GM19193 (cell line): ENCODE measurements around the gene PRKAG1.
A peak's percentile ranks its signal among the peaks of the same experiment; 100 is the strongest.

Experiments
- POLR2A ChIP-seq: IDR thresholded peaks from 4 replicates; pipeline ENCODE4 v1.6.1; 2011; ENCODE audit not compliant: insufficient read depth, insufficient read length; ENCODE audit errors: extremely low read depth

PRKAG1 gene

DNA sequence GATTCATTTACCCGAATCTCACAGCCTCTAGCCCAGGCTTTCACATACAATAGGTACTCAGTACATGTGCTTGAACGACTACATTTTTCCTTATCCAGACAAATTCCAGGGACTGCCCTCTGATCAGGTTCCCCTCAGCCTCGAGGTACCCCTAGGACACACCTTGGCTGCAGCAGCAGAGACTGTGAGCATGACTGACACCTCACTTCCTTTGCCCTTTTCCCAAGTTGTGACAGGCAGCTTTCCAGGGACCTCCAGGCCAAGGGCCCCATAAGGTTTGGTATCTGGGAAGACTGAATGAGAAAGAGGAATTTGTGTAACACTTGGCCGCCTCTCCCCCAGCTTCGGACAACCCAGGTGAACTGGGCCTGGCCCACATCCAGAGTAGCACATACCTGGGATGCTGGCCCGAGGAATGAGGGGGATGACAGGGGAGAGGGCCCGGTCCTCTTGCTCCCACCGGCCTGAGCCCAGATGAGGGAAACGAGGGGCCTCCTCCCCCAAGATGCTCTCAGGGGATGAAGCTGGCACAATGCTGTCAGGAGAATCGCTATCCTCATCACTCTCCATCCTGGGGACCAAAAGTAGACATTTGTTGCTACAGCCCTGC lies 10.2 kb upstream of the PRKAG1 start:
- TF ChIP-seq POLR2A: no peak

DNA sequence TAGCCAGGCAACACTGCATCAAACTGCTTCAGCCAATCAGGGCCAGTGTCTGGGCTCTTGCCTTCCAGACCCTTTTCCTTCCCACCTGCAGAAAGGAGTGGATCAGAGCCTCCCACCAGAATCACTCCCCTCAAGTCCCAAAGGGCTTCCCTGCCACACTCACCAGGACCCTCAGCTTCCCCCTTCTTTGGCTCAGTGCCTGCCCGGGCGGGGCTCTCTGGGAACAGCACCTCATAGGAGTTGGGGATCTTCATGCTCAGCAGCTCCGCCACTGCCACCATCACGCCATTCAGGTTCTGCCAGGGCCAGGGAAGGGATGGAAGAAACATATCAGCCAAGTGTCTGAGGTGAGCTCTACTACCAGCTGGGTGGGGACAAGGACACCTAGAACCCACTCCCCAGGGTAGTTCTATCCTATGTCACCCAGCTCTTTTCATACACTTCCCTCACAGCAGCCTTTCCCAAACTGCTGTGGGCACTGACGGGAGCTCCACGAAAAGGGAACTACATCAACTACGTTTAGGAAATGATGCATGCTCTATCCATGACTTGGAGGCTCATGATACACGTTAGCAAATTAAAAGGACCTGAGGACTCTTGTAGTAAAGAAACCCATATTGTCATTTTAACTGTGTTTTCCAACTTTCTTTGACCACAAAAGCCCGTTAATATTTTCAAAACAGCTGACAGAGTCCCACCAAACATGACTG lies 9.4 kb upstream of the PRKAG1 start:
- TF ChIP-seq POLR2A: no peak

DNA sequence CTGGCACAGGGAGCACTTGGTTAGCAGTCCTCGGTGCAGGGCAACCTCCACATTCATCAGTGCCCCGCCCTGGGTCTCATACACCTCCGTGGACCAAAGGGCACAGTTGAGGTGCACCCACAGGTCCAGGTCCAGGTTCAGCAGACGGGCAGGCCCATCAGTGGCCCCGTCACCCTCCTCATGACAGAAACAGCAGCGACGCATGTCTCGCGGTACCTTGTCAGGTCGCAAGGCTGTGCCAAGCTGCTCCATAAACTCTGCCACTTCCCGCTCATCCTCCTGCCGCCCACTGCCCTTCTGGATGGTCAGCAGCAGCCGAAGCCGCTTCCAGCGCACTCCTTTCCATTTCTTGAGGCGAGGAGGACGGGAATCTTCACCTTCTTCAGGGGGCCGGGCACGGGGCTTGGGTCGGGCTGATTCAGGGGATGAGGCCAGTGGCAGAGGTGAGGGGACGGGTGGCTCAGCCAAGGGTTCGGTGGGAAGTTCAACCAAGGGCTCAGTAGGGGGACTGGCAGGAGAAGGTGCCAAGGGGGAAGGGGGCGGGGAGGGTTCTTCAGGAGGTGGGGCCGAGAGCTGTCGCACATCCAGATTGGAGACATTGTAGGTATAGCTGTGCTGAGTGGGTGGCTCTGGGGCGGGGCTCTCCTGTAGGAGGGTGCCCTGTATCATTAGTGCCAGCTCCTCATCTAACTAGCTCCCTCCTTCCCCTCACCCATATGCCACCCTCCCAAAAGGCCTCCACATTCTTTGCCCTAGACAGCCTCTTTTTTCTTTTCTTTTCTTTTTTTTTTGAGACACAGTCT lies 8.3 kb upstream of the PRKAG1 start:
- no peak for TF ChIP-seq POLR2A

DNA sequence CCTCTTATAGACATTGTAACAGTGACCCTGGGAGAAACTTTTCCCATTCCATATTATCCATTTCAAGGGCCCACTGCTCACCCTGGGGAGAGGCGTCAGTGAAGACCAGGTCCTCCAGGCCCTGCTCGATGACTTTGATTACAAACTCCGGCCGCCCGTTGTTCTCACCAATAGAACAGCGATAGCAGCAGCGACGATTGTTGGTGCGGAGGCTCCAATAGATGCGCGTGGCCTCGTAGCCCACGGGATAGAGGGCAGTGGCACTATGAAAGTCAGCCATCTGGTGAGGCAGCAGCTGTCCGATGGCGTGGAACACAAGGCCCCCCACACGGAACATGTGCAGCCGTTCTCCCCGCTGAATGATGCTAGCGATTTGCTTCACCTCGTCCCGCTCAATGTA lies 7.5 kb upstream of the PRKAG1 start:
- TF ChIP-seq POLR2A: no peak

DNA sequence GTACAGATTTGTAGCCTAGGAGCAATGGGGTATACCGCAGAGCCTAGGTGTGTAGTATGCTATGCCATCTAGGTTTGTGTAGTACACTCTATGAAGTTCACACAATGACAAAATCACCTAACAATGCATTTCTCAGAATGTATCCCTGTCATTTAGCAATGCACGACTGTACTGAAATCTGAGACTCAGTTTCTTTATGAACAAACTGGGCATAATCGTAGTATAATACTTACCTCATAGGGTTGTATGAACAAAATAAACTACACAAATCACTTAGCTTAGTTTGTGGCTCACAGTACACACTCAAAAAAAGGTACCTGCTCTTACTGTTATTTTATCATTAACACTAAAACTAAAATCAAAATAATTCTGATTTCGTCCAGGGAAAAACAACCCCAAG lies 6.9 kb upstream of the PRKAG1 start:
- no peak for TF ChIP-seq POLR2A

DNA sequence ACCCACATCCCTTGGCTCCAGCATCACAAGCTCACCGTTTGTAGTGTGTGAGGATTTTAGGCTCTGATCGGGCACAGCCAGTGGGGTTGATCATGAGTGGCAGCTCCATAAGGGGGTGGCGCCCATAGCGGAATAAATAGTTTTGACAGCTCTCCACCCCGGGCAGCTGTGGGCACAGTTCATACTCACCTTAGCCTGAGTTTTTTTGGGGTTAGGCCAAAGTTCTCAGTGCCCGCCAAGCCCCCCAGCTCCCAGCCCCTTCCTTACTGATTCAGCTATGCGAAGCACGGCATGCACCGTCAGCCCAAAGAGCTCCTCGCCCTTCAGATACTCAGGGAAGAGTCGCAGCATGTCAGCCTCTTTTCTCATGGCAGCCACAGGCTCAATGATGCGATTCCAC lies 6.0 kb upstream of the PRKAG1 start:
- TF ChIP-seq POLR2A: no peak

DNA sequence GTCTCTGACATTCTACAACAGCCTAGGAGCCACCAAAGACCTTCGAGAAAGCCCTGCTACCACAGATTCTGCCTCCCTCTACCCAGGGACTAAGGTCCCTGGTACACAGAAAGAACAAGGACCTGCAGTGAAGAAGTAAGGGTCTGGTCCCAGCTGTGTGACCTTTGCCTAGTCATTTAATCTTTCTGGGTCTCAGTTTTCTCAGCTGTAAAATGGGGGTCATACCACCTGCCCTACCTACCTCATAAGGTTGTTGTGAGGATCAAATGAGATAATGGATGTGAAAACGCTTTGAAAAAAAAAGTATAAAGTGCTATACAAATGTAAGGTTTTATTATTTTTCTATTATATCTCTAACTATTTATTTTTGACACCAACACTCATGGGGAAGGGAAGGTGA lies 5.2 kb upstream of the PRKAG1 start:
- TF ChIP-seq POLR2A: no peak

DNA sequence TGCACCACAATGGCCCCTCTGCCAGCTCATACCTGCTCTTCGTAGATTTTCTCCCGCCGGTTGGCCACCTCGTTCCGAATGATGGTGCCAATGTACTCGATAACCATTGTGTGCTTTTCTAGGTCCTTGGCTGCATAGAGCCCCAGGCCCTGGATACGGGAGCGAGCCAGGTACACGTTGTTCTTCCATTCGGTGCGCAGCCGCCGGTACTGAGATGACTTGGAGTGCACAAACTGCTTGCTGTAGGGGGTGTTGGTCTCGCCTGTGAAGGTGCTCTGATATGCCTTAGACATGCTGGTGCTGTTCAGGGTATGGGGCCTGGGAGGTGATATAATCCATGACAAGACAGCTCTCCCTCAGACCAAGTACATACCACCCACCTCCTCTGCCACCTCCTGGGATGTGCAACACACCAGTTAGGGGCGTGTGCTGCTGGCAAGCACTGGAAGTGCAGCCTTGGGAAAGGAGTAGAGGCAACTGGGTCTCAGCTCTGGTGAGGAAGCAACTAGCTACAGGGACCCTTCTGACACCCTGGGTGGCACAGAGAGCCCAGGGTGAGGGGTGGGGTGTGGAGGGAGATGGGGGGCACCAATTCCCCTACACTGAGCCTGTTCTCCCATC lies 4.1 kb upstream of the PRKAG1 start:
- no peak for TF ChIP-seq POLR2A

DNA sequence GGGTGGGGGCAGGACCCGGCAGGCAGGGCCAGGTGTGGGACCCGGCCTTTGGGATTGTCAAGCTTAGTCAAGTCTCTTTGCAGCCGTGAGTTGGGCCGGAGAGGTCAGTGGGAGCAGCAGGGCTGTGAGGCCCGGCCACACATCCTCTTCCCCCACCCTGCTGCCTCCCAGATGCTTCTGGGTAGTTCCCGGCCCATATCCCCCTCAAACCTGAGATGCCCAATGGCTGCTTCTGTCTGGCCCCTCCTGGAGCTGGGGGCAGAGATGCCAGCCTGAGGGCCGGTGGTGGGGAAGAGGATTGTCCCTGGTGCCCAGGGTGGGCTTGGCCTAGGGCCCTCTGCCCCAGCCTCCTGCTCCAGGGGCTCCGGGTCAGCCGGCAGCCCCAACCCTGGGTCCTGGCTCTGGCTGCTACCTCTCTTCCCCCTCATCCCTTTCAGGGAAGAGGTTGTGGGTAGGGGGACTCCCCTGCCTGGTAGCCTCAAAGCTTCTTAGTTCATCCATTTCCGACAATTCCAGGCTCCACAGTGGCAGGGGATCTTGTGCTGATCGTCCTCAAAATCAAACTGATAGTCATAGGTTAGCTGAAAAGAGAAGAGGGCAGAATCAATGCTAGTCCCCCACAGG lies 2.8 kb upstream of the PRKAG1 start:
- no peak for TF ChIP-seq POLR2A

DNA sequence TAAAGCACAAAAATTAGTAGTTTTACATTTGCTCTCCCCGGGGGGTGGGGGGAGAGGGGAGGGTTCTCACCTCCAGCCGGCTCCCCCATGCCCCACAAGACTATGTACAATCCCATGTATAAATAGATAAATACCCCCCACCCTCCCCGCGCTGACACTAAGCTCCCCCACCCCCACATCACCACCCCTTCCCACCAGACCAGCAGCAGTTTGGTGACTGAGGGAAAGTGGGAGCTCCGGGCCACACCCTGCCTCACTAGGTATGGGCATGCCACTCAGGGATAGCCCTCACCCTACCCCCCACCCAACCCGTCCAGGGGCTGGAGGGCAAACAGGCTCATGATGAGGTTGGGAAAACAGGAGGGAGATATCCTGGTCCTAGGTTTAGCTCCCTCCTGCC lies 1.9 kb upstream of the PRKAG1 start:
- TF ChIP-seq POLR2A: no peak

DNA sequence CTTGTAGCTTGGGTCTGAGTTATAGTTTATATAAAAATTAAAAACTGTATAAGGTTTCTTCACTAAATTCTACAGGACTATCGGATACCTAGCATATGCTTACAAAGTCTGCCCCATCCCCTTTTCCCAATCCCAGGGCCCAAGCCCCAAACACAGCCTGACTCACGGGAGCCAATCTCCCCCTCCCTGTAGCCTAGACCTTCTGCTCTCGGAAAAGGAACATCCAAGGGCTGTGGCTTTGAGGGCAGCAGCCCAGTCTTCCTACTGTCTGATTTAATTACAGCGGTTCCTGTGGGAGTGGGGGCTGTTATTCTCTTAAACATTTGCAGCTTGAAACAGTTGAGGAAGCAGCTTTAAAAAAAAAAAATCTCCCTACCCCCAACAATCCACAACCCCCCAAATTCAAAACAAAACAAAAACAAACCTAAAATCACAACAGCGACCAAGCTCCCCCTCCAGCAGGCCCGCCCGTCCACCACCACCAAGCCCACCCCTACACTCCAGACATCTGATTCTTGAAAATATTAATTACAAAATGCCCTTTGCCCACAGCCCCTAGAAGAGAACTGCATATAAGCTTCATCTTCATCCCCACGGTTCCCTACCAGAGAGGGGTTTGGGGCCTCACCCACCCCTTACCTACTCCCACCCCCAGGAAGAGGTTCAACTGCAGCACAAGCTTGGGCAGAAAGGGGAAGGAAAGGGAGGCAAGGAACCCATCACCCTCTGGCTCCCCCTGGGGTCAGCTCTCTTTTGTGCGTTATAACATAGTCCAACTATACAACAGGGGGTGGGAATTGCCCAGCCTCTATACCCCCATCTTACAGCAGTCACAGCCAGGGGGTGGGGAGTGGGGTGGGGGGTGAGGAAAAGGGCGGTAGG lies 1.1 kb upstream of the PRKAG1 start:
- TF ChIP-seq POLR2A: peak; percentile 4

DNA sequence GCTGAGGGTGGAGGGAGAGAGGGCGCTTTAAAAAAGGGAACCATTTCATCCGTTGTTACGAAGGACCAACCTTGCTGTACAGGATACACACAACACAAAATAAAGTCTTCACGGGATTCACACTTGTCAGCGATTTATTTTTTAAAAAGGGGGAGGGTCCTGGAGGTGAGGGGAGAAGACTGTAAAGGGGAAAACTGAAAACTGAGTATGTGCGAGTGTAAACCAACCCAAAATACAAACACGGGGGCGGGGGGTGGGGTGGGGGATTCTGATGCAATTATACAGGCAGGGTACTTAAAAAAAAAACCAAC lies 499 bp upstream of the PRKAG1 start:
- no peak for TF ChIP-seq POLR2A

DNA sequence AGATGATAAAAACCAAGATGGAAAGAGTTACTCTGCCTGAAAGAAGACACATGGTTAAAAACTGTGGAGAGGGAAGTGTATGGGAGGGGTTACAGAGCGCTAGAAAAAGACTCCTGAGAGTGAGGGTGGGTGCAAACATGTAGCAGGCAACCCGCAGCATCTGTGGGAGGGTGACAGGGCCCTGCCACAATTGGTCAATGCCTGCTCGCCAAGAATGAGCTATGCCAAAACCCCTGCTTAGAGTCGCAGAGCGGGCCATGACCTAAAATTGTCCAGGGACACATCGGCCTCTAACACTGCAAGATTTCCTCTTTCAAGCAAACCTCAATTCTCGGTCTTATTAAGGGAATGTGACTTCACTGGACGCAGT lies 700 bp downstream of the PRKAG1 start:
- TF ChIP-seq POLR2A: no peak

DNA sequence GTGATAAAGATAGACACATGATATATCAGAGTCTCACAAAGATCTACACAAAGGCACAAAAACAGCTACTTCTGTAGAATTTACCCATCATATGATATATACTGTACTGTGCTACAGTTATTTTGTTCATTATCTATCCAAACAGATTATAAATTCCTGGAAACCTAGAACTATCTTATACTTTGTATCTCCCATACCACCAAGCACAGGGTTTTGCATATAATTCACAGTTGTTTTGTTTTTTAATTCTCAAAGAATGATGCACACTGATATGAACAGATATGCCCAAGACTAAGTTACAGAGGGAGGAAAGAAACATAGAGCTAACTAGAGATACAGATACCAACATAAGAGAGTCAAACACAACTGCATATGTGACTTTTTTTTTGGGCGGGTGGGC lies 3.4 kb downstream of the PRKAG1 start:
- no peak for TF ChIP-seq POLR2A
